Ishikawa (cell line): ENCODE results near the gene CRABP1.

Experiments
- CEBPB ChIP-seq: IDR thresholded peaks from 2 replicates; pipeline ENCODE4 v1.6.1; 2012
- CREB1 ChIP-seq: IDR thresholded peaks from 2 replicates; pipeline ENCODE4 v1.6.1; 2012; ENCODE audit warnings: low read depth
- EGR1 ChIP-seq: IDR thresholded peaks from 2 replicates; pipeline ENCODE4 v1.6.1; 2012
- EP300 ChIP-seq: IDR thresholded peaks from 2 replicates; pipeline ENCODE4 v1.6.1; 2012; ENCODE audit warnings: borderline replicate concordance
- FOXM1 ChIP-seq: IDR thresholded peaks from 2 replicates; pipeline ENCODE4 v1.6.1; 2012; ENCODE audit warnings: low read depth, borderline replicate concordance
- NFIC ChIP-seq: IDR thresholded peaks from 2 replicates; pipeline ENCODE4 v1.6.1; 2012
- RAD21 ChIP-seq: IDR thresholded peaks from 2 replicates; pipeline ENCODE4 v1.6.1; 2012; ENCODE audit warnings: low read depth
- TAF1 ChIP-seq: IDR thresholded peaks from 2 replicates; pipeline ENCODE4 v1.6.1; 2012; ENCODE audit warnings: low read depth, mild to moderate bottlenecking
- TCF12 ChIP-seq: IDR thresholded peaks from 2 replicates; pipeline ENCODE4 v1.6.1; 2012; ENCODE audit warnings: low read depth
- TEAD4 ChIP-seq: IDR thresholded peaks from 2 replicates; pipeline ENCODE4 v1.6.1; 2012
- YY1 ChIP-seq: IDR thresholded peaks from 2 replicates; pipeline ENCODE4 v1.6.1; 2012; ENCODE audit warnings: low read depth
- ZBTB7A ChIP-seq: IDR thresholded peaks from 2 replicates; pipeline ENCODE4 v1.6.1; 2012; ENCODE audit warnings: low read depth
- TF ChIP-seq, protein P1 (sequence below): IDR thresholded peaks from 2 replicates; pipeline ENCODE4 v1.6.1; 2012
- TF ChIP-seq, protein P2 (sequence below): IDR thresholded peaks from 2 replicates; pipeline ENCODE4 v1.6.1; 2012; ENCODE audit warnings: low read depth, mild to moderate bottlenecking
- TF ChIP-seq, protein P3 (sequence below): IDR thresholded peaks from 2 replicates; pipeline ENCODE4 v1.6.1; 2012

CRABP1 gene

GRCh38 chr15:78335985-78336384, 4.2 kb upstream of the CRABP1 start:
- no peak for TF ChIP-seq NFIC
- TF ChIP-seq CEBPB, result no peak
- TF ChIP-seq, protein P1, sequence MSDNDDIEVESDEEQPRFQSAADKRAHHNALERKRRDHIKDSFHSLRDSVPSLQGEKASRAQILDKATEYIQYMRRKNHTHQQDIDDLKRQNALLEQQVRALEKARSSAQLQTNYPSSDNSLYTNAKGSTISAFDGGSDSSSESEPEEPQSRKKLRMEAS, result no peak
- TF ChIP-seq FOXM1, result no peak
- TF ChIP-seq, protein P2, sequence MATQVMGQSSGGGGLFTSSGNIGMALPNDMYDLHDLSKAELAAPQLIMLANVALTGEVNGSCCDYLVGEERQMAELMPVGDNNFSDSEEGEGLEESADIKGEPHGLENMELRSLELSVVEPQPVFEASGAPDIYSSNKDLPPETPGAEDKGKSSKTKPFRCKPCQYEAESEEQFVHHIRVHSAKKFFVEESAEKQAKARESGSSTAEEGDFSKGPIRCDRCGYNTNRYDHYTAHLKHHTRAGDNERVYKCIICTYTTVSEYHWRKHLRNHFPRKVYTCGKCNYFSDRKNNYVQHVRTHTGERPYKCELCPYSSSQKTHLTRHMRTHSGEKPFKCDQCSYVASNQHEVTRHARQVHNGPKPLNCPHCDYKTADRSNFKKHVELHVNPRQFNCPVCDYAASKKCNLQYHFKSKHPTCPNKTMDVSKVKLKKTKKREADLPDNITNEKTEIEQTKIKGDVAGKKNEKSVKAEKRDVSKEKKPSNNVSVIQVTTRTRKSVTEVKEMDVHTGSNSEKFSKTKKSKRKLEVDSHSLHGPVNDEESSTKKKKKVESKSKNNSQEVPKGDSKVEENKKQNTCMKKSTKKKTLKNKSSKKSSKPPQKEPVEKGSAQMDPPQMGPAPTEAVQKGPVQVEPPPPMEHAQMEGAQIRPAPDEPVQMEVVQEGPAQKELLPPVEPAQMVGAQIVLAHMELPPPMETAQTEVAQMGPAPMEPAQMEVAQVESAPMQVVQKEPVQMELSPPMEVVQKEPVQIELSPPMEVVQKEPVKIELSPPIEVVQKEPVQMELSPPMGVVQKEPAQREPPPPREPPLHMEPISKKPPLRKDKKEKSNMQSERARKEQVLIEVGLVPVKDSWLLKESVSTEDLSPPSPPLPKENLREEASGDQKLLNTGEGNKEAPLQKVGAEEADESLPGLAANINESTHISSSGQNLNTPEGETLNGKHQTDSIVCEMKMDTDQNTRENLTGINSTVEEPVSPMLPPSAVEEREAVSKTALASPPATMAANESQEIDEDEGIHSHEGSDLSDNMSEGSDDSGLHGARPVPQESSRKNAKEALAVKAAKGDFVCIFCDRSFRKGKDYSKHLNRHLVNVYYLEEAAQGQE, result no peak
- TF ChIP-seq RAD21, result no peak
- TF ChIP-seq YY1, result no peak
- no peak for TF ChIP-seq CREB1
- no peak for TF ChIP-seq TCF12

DNA sequence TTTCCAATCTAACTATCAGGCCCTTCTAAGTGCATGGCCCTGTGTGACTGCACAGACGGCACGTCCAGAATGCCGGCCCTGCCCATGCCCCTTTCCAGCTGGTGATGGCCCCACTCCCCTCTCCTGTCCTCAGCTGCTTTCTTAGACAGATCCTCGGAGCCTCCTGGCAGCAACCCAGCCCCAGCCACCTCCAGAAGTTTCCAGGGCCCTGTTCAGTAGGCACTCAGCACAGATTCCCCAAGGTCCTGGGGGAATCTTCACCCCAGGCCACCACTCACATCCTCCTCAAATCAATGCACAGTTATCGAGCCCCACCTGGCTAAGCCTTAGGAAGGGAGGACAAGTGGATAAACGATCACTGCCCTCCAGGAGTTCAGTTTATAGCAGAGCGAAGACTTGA, 1.4 kb upstream of the CRABP1 start:
- TF ChIP-seq, protein P2, result no peak
- no peak for TF ChIP-seq CEBPB
- TF ChIP-seq CREB1, result no peak
- no peak for TF ChIP-seq TEAD4
- TF ChIP-seq NFIC, result no peak
- TF ChIP-seq EGR1, result no peak
- TF ChIP-seq, protein P3, sequence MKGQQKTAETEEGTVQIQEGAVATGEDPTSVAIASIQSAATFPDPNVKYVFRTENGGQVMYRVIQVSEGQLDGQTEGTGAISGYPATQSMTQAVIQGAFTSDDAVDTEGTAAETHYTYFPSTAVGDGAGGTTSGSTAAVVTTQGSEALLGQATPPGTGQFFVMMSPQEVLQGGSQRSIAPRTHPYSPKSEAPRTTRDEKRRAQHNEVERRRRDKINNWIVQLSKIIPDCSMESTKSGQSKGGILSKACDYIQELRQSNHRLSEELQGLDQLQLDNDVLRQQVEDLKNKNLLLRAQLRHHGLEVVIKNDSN, result no peak
- no peak for TF ChIP-seq EP300
- TF ChIP-seq YY1, result no peak
- no peak for TF ChIP-seq TAF1
- TF ChIP-seq ZBTB7A, result no peak
- no peak for TF ChIP-seq FOXM1
- TF ChIP-seq RAD21, result no peak

- no peak for TF ChIP-seq EP300
- TF ChIP-seq, protein P1, result no peak
- TF ChIP-seq, protein P2, result no peak
- no peak for TF ChIP-seq ZBTB7A
- TF ChIP-seq CEBPB, result no peak
- TF ChIP-seq NFIC, result no peak
- TF ChIP-seq FOXM1, result no peak
- TF ChIP-seq, protein P3, result no peak
- TF ChIP-seq TEAD4, result no peak
- no peak for TF ChIP-seq RAD21
- TF ChIP-seq CREB1, result no peak
- TF ChIP-seq TCF12, result no peak
Observed at GRCh38 chr15:78339559-78339958, 594 bp upstream of the CRABP1 start.

- TF ChIP-seq TEAD4 (no peak), CREB1 (no peak), EGR1 (no peak), ZBTB7A (no peak), YY1 (no peak), NFIC (no peak), TAF1 (no peak), TCF12 (no peak), RAD21 (no peak)
- TF ChIP-seq, protein P2, result no peak
- TF ChIP-seq, protein P3, result no peak
Observed at GRCh38 chr15:78341057-78341987, 1.2 kb downstream of the CRABP1 start.
